HL-60 (cell line): ENCODE measurements around the gene VAT1.

Experiments used
- CTCF ChIP-seq: IDR thresholded peaks from one replicate; pipeline ENCODE4 v1.5.1; 2011; ENCODE audit warnings: low read length, control low read depth, inconsistent platforms; ENCODE audit not compliant: insufficient read depth
- POLR2AphosphoS5 ChIP-seq: IDR thresholded peaks from 2 replicates; pipeline ENCODE4 v1.6.1; 2012; ENCODE audit warnings: low read depth

DNA sequence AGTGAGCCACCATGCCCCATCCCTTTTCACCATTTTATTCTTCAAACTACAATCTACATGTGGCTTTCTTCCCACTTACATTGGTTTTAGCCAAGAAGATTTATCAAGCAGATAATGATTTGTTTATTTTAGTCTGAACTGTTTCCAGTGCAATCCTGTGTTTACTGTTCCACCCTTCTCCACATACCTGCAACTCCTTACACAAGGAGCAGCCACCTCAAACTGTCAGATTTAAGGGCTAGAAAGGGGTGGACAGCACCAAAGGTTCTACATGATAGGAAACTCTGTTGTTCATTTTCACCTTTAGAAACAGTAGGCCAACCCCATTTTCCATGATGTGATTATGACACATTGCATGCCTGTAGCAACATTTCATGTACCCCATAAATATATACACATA is 39.9 kb downstream of the VAT1 start:
- TF ChIP-seq CTCF (no peak), POLR2AphosphoS5 (no peak)
